GM19467 (cell line): ENCODE measurements around the gene MTMR10.

Experiments used
- ATAC-seq: cut with Tn5 transposase; IDR thresholded peaks from one replicate; pipeline ENCODE4 v1.9.1; 2021; ENCODE audit warnings: mild to moderate bottlenecking, moderate library complexity; ENCODE audit not compliant: unreplicated experiment

MTMR10 gene

DNA sequence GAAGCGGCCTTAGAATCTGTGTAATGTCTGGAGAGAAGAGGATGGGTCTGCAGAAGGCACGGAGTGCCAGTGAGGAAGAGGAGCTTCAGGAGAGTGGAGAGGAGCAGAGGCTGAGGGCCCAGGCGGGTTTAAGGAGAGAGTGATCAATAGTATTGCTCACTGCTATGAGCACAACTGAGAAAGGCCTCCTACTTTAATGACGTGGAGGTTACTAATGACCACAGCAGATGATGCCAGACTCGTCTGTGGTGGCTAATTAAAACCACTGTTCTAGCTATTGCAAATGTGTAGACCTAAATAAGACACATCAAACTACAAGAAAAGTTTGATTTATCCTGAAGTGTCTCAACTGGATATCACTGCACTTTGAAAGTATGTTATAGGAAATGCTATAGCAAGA is 33.2 kb downstream of the MTMR10 start:
- ATAC-seq: no peak

DNA sequence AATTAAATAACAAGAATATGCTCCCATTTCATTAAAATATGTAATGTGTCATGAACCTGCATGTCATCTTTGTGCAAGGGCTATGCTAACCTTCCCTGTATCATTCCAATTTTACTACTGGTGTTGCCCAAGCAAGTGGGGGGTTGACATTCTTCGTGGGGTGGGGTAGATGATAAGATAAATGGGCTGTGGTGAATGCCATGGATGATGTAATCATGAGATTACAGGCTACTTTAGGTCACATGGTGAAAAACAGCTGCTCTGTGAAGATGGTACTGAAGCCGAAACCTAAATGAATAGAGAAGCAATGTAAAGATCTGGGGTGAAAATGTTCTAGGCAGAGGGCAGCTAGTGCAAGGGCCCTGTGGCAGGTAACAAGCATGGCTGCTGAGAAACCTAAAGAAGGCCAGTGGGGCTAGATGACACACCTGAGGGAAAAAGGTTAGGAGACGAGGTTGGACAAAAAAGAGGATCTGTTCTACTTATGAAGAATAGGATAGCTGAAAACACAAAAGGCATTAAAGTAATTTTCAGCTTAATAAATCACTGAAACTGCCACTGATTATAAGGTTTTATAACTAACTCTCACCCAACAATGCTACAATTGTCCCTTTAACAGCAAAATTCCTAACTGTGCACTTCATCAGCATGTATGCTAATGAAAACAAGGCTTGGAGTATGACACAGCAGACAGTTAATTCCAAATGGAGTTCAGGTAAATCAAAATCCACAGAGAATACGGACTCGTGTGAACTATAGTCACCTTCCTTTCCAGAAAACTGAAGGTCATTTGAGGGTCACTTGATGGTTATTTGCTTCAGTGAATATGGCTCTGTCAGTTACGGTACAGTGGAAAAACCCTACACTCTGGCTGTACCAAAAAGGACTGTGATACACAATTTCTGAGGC is 35.0 kb downstream of the MTMR10 start:
- ATAC-seq: no peak

DNA sequence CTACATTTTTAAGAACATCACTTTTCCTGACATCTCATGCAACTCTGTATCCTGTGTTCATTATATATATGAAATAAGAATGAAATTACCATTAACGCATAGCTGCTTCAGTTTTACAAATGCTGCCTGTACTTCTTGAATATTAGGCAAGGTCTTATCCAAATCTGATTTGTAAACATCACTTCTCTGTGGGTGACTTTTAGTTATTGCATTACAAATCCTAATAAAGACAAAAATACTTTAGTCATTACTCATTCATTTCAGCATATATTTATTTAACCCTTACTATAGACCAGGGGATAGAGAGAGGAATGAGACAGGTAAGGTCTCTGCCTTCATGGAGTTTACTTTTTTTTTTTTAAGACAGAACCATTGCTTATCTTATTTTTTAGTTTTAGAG is 36.8 kb downstream of the MTMR10 start:
- ATAC-seq: no peak

DNA sequence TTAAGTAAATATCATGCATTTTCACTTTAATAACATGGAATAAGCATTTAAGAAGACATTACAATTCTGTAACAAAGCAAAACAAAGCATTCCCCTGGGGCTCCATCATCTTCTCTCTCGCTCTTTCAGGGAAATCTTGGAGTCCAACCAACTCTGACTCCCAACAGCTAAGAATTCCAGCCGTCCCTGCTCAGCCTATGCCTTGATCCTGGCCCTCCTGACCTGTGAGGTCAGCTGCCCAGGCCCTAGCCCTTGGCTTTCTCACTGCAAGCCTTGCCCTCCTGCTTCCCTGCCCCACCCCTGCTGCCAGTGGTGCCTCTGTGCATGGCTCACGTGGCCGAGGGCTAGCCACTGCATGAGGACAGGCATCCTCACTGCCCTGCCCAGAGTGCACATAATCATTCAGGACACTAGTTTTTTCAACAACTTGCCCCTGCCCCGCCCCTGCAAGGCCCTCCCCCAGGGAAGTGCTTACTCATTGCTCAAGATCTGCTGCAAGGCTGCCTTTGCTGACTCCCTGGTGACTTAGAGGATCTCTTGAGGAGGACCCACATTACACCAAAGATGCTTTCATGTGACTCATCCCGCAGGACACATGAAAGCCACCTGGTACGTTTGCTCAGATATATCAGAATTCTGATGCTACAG is 37.6 kb downstream of the MTMR10 start:
- no peak for ATAC-seq

DNA sequence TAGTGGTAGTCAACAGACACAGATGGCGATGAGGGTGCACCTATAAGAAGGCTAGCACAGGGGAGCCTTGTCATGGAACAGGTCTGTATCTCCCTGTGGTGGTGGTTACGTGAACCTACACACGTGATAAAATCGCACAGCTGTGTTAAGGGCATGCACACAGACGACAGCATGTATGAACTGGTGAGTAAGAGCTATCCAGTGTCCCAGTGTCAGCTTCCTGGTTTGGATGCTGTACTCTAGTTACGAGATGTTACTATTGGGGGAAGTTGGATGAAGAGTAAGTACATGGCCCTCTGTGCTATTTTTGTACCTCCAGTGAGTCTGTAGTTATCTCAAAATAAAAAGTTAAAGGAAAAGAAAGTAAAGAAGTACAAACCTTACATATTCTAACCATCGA is 38.2 kb downstream of the MTMR10 start:
- no peak for ATAC-seq

- no peak for ATAC-seq
Observed at GRCh38 chr15:30943654-30944335, 47.6 kb downstream of the MTMR10 start.

DNA sequence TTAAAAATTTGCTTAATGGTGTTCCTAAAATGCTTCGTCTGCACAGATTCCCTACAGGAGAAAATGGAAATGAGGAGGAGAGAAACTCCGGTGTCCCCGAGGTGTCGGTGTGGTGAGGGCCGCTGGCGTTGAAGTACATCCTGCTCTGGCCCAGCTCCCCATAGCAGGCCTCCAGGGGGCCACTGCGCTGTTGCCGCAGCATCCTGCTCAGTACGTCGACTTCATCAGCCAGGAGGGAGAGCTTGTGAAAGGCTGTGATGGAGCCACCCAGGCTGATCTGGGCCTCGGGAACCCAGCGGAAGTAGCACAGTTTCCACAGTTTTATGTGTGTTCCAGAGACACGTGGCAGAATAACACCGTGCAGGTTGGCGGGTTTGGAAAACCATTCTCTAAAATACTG is 49.9 kb downstream of the MTMR10 start:
- ATAC-seq: no peak

- no peak for ATAC-seq
Observed at GRCh38 chr15:30940359-30940758, 51.1 kb downstream of the MTMR10 start.

GRCh38 chr15:30939161-30939560 is 52.3 kb downstream of the MTMR10 start:
- ATAC-seq: no peak

GRCh38 chr15:30933293-30933692 is 58.1 kb downstream of the MTMR10 start:
- ATAC-seq: no peak

GRCh38 chr15:30930422-30930821 is 61.0 kb downstream of the MTMR10 start:
- no peak for ATAC-seq

- ATAC-seq: no peak
Observed at GRCh38 chr15:30929982-30930381, 61.4 kb downstream of the MTMR10 start.

DNA sequence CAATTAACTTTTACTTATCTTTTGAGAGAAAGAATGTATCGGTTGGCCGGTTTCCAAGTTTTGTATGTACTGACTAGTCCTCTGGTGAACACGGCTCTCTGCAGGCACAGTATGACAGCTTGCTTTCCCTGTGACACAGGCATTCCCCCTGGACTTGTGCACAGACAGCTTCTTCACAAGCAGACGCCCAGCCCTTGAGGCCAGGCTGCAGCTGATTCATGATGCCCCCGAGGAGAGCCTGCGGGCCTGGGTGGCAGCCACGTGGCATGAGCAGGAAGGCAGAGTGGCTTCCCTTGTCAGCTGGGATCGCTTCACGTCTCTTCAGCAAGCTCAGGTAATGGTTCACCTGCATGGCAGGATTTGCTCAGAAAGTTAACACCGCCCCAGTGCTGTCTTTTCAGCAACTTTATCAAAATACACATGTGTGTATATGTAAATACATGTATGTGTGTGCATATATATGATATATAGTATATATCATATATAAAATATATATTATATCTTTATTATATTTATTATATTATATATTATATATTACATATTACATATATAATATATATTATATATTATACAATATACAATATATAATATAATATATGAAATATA is 62.3 kb downstream of the MTMR10 start:
- ATAC-seq: no peak

DNA sequence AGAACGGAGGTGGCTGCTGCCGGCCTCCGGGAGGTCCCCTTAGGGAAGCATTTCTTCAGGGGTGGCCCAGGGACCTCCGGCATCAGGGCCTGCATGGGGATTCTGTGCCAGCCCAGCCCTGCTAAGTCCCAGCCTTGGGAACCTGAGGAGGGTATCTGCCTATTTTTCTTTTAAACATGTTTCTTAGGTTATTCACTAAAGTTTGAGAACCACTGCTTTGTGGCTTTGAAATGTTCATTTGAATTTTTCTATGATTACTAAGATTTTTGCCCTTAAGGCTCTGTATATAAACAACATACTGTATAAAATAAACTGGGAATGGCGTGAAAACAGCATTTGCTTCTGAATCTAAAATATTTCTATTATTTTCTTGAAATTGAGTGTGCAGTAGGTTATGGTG is 63.4 kb downstream of the MTMR10 start:
- ATAC-seq: no peak

DNA sequence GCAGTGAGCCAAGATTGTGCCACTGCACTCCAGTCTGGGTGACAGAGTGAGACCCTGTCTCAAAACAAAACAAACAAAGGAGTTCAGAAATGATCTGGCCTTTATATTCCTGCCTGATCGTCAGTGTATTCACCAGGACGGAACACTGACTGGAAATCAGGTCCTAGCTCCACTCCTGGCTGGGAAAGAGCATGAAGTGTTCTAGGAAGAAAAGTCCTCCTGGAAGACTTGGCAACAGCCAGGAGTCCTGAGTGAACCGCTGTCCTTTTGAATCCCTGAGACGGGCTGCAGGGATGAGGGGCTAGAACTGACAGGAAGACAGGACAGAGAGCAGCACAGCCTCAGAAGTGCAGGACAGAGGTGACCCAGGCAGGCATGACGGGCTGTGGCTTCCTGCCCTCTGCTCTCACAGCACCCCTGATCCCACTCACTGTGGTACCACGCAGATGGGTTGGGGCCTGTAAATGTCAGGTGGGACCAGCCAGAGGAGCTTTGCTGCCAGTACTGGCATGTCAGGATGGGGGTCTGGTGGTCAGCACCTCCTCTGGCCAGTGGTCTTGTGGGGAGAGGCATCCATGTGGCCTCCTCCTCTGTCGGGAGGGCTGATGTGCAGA is 64.2 kb downstream of the MTMR10 start:
- no peak for ATAC-seq

DNA sequence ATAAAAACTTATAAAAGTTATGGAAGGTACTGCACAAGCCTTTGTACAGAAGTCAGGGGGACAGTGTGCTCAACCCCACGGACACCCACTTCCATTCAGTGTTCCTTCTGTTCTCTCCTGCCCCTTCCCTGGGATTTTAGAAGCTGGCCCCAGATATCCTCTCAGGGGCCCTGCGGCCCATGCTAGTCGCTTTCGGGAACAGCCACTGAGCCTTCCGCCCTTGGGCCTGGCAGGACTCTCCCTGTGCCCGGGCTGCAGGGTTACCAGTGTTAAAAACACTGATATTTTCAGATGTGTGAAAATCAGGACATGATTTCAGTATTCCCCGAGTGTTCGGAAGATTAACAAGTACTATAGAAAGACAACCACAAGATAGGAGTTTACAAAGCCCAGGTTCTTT is 65.3 kb downstream of the MTMR10 start:
- ATAC-seq: no peak

- ATAC-seq: no peak
Observed at GRCh38 chr15:30925686-30926085, 65.7 kb downstream of the MTMR10 start.

GRCh38 chr15:30924353-30924752 is 67.1 kb downstream of the MTMR10 start:
- no peak for ATAC-seq

- no peak for ATAC-seq
Observed at GRCh38 chr15:30923429-30923828, 68.0 kb downstream of the MTMR10 start.

DNA sequence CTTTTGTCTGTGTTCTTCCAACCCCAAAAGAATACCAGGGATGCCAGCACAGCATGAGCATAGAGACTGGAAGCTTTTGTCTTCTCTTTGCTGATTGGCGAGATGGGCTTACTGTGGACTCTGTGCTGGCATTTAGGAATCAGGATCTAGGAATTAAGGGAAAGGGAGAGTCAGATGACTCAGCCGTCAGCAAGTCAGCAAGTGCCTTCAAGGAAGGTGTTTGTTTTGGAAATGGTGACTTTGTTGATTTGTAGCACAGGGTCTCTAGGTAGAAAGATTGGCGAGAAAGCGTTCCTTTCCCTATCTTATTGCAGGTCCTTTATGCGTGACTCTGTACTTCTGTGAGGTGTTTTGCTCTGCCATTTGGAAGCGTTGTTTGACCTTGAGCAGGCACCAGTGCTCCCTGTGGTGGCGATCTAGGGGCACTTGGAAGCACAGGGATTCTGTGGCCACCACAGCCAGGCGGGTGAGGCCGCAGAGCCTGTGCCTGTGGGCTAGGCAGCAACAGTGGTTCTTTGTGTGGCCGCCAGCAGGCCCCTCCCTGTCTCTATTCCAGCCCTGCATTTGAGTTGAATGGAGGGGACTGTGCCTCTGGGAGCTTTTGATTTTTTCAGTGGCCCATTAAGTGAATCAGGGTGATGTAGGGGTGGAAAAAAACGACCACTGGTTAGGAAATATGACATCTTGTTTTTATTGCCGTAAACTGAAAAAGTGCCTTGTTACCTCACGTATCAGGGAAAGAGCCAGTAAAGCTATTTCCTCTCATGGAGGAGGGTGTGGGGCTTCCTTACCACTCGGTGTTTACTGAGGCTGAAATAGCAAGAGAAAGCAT is 68.7 kb downstream of the MTMR10 start:
- ATAC-seq: no peak
